GM23248 (cell line): ENCODE results near the gene PARP15. TPM values are rescaled to one million over a fixed set of nuclear protein-coding genes. Genes with fewer than 3 reads are reported as not detected.
A peak's percentile ranks its signal among the peaks of the same experiment; 100 is the strongest.

Experiments used
- DNase-seq: peaks from one replicate; pipeline ENCODE4 v3.0.0-alpha.2; 2015
- H2AFZ ChIP-seq: fragments of 200-600 bp; sonication (generic); 2 replicates; pipeline ENCODE4 v1.6.1; 2016; ENCODE audit warnings: antibody characterized with exemption
- H3F3A ChIP-seq: fragments of 200-600 bp; sonication (generic); 2 replicates; pipeline ENCODE4 v1.6.1; 2016; ENCODE audit warnings: mild to moderate bottlenecking, antibody characterized with exemption, mixed run types; ENCODE audit not compliant: insufficient read depth
- H3K27ac ChIP-seq: fragments of 200-600 bp; sonication (generic); 2 replicates; pipeline ENCODE4 v1.5.1; 2016; ENCODE audit warnings: mild to moderate bottlenecking
- H3K27me3 ChIP-seq: fragments of 200-600 bp; sonication (generic); replicated peaks from 2 replicates; pipeline ENCODE4 v1.6.1; 2016; ENCODE audit warnings: mild to moderate bottlenecking; ENCODE audit not compliant: insufficient read depth
- H3K36me3 ChIP-seq: fragments of 200-600 bp; sonication (generic); 2 replicates; pipeline ENCODE4 v1.6.1; 2016; ENCODE audit warnings: low read depth, mild to moderate bottlenecking
- H3K4me1 ChIP-seq: fragments of 200-600 bp; sonication (generic); 2 replicates; pipeline ENCODE4 v1.6.1; 2016; ENCODE audit warnings: mild to moderate bottlenecking; ENCODE audit not compliant: insufficient read depth
- H3K4me2 ChIP-seq: fragments of 200-600 bp; sonication (generic); one replicate; pipeline ENCODE4 v1.6.1; 2016; ENCODE audit warnings: mild to moderate bottlenecking; ENCODE audit not compliant: unreplicated experiment
- H3K4me3 ChIP-seq: fragments of 200-600 bp; sonication (generic); 2 replicates; pipeline ENCODE4 v1.5.1; 2016; ENCODE audit warnings: mild to moderate bottlenecking
- H3K79me2 ChIP-seq: fragments of 200-600 bp; sonication (generic); 2 replicates; pipeline ENCODE4 v1.6.1; 2016; ENCODE audit warnings: mild to moderate bottlenecking; ENCODE audit not compliant: insufficient read depth
- H3K9ac ChIP-seq: fragments of 200-600 bp; sonication (generic); 2 replicates; pipeline ENCODE4 v1.6.1; 2016; ENCODE audit warnings: mild to moderate bottlenecking
- H3K9me2 ChIP-seq: fragments of 200-600 bp; sonication (generic); 2 replicates; pipeline ENCODE4 v1.6.1; 2016; ENCODE audit warnings: mixed run types, mild to moderate bottlenecking, moderate library complexity; ENCODE audit not compliant: insufficient read depth
- H3K9me3 ChIP-seq: fragments of 200-600 bp; sonication (generic); one replicate; pipeline ENCODE4 v1.6.1; 2017; ENCODE audit warnings: low read depth
- H4K20me1 ChIP-seq: fragments of 200-600 bp; sonication (generic); 2 replicates; pipeline ENCODE4 v1.6.0; 2016; ENCODE audit not compliant: insufficient read depth
- EZH2 ChIP-seq: fragments of 200-600 bp; sonication (generic); IDR thresholded peaks from 2 replicates; pipeline ENCODE4 v1.6.1; 2018; ENCODE audit warnings: antibody characterized with exemption, mild to moderate bottlenecking; ENCODE audit not compliant: insufficient read depth, poor library complexity, severe bottlenecking
- EZH2phosphoT487 ChIP-seq: fragments of 200-600 bp; sonication (generic); IDR thresholded peaks from 2 replicates; pipeline ENCODE4 v1.6.1; 2018; ENCODE audit warnings: antibody characterized with exemption, moderate library complexity, mild to moderate bottlenecking, low read depth; ENCODE audit not compliant: insufficient read depth
- WGBS, 2 experiments: methylation state at CpG; one replicate each; pipeline ENCODE4 v1.1.6; 2015 to 2017; ENCODE audit warnings: low lambda C conversion rate in 2 of 2, low coverage in 1 of 2; ENCODE audit errors: missing lambda C conversion rate in 2 of 2; 5-methylcytosine and 5-hydroxymethylcytosine counted together
- in situ Hi-C: fragments of 300-500 bp; cut with MboI; formaldehyde crosslinking; loops from 2 replicates; pipeline ENCODE4 v1.15.0; 2020
- polyA plus RNA-seq: library from polyadenylated mRNA; unstranded; fragments of >200 nt; fragmentation: Nextera tagmentation; extraction: Ambion mirVana; gene quantifications from 2 replicates; pipeline ENCODE4 v1.2.1, GENCODE V29; 2016
- total RNA-seq: library from RNA; depleted of rRNA; stranded (reverse); fragments of >200 nt; shearing (Covaris generic); gene quantifications from 2 replicates; pipeline ENCODE4 v1.2.3, GENCODE V29; 2014

The PARP15 gene
- total and polyA plus RNA-seq, 2 experiments from 2014 or later = under 0.01 to 0.29 TPM

DNA sequence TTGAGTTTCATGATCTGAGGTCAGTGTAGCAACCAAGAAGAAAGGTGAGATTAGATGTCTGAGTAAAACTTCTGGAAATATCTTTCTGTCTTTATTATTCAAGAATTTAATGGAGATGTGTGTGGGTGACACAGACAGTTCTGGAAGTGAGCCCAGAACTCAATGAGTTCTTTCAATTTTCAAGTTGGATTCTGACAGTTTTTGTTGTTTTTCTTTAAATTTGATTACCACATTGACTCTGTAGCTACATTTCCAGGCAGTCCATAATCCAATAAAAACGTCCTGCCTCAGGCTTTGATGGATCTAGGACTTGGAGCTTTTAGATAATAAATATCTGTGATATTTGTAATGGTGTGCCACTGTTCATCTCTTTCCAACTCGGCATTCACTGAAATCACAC is 99.3 kb downstream of the PARP15 start:
- Histone ChIP-seq H3K9me2 (no peaks in the 10 kb centered on the region), H3K27me3 (no peaks in the 10 kb centered on the region), H3F3A (peaks cover 16% of the 10 kb centered on the region), H3K27ac (no peak overlapping the region), H2AFZ (no peak overlapping the region), H3K9me3 (no peaks in the 10 kb centered on the region), H3K79me2 (peaks cover 5% of the 10 kb centered on the region), H3K4me3 (no peak overlapping the region), H3K9ac (no peak overlapping the region), H3K4me2 (no peak overlapping the region), H3K36me3 (no peaks in the 10 kb centered on the region), H4K20me1 (no peaks in the 10 kb centered on the region), H3K4me1 (peaks cover 11% of the 10 kb centered on the region; the same call in 1 of the 2 replicates)
- in situ Hi-C loops = loop anchor here (25.0 kb wide), 1 partner anchor 214 kb away; no protein-coding TSS in a partner anchor
- DNase-seq = peak; percentile 43
- WGBS, 2 experiments = 63 to 66% methylated on average over 2 of the region's 2 CpGs
- TF ChIP-seq EZH2phosphoT487 (no peak), EZH2 (no peak)

DNA sequence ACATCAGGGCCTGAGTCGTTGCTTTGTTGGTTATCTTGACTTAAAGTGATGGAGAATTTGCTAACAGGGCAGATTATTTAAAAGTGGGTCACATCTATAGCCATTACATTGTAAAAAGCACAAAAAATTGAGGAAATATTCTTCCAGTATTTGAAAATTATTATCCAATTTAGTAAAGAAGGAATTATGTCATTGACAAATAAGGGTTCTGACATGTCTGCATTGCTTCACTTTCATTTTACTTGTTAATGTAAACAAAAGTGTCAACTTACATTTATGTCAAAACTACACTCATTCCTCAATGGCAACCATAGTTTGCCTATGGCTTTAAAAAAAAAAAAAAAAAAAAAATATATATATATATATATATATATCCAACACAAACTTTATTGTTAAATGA is 99.8 kb downstream of the PARP15 start:
- no peak overlapping the region for H3K9ac ChIP-seq
- no peaks in the 10 kb centered on the region for H3K9me3 ChIP-seq
- no peaks in the 10 kb centered on the region for H3K27me3 ChIP-seq
- H3K79me2 ChIP-seq = peaks cover 10% of the 10 kb centered on the region
- H3K4me3 ChIP-seq = no peak overlapping the region
- no peak for DNase-seq
- H3K4me2 ChIP-seq = no peak overlapping the region
- TF ChIP-seq EZH2phosphoT487 (no peak), EZH2 (no peak)
- 86 to 90% methylated on average over 1 of the region's 1 CpG for WGBS, 2 experiments
- no peaks in the 10 kb centered on the region for H3K36me3 ChIP-seq
- H3K27ac ChIP-seq = no peak overlapping the region
- H4K20me1 ChIP-seq = no peaks in the 10 kb centered on the region
- H3K9me2 ChIP-seq = no peaks in the 10 kb centered on the region
- peaks cover 11% of the 10 kb centered on the region; the same call in 1 of the 2 replicates for H3K4me1 ChIP-seq
- in situ Hi-C loops = loop anchor here (25.0 kb wide), 1 partner anchor 215 kb away; no protein-coding TSS in a partner anchor
- H2AFZ ChIP-seq = no peak overlapping the region
- H3F3A ChIP-seq = peaks cover 16% of the 10 kb centered on the region

DNA sequence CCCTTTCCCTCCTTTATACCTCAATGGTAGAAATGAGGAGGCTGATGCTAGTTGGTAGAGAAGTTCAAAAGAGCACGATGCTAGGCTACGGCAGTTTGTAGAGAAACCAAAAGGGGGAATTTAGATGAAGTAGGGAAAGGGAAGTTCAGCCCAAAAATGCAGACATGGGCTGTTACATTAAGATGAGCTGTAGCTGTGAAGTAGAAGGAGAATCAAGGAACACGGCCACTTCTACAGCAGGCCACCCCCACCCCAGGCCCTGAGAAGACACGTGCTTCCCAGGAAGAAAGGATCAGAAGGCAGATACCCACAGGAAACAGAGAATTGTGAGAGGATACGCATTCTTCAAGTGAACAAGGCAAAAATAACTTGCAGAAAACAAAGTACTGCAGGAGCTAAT is 101.1 kb downstream of the PARP15 start:
- Histone ChIP-seq H3K27me3 (no peaks in the 10 kb centered on the region), H4K20me1 (no peaks in the 10 kb centered on the region), H3K27ac (no peak overlapping the region), H2AFZ (peak overlapping the region; percentile 99), H3F3A (peaks cover 16% of the 10 kb centered on the region), H3K9ac (no peak overlapping the region), H3K9me3 (no peaks in the 10 kb centered on the region), H3K9me2 (no peaks in the 10 kb centered on the region), H3K36me3 (no peaks in the 10 kb centered on the region), H3K4me1 (peaks cover 11% of the 10 kb centered on the region; the same call in 1 of the 2 replicates), H3K79me2 (peaks cover 20% of the 10 kb centered on the region), H3K4me2 (no peak overlapping the region), H3K4me3 (no peak overlapping the region)
- TF ChIP-seq EZH2phosphoT487 (no peak), EZH2 (no peak)
- WGBS, 2 experiments = 92 to 95% methylated on average over 5 of the region's 5 CpGs
- DNase-seq = no peak
- in situ Hi-C loops = loop anchor here (25.0 kb wide), 1 partner anchor 216 kb away; no protein-coding TSS in a partner anchor

DNA sequence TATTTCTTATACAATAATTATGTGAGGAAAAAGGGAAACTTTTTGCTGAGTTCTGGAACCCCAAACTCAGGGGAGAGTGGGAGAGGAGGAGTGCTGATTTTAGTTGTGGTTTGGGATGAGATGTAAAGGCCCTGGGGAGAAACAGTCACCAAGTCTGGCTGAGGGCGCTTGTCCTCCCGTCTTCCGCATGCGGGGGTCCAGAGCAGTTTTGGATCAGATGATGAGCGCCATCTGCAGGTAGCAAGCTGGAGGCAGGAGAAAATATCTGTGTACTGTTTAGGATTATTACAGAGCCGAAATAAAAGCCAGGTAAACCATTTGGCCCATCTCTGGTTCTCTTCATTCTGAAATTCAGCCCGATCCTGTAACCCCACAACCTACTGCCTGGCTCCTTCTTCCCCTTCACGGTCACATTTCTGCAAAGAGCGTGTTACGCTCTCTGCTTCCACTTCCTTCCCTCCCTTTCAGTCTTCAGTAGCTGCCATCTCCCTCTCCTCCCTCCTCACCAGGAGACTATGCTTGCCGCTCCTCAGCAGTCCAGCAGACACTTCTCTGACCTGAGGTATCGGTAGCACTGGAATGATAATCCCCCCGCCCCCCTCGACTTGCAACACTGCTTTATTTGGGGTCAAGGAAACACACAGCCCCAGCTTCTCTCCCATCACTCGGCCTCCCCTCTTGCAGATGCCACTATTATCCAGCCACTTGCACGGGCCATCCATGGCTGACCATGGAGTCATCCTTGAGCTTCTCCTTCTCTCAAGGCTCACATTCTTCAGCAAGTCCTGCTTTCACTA is 101.8 kb downstream of the PARP15 start:
- no peaks in the 10 kb centered on the region for H3K27me3 ChIP-seq
- 2% methylated on average over 16 of the region's 16 CpGs for WGBS, 2 experiments
- H3K9me2 ChIP-seq = no peaks in the 10 kb centered on the region
- in situ Hi-C loops = loop anchor here (25.0 kb wide), 1 partner anchor 217 kb away; no protein-coding TSS in a partner anchor
- peak overlapping the region; percentile 44 for H3K27ac ChIP-seq
- TF ChIP-seq EZH2 = no peak
- TF ChIP-seq EZH2phosphoT487 = no peak
- H3K4me3 ChIP-seq = peak overlapping the region; percentile 78
- H3F3A ChIP-seq = peaks cover 16% of the 10 kb centered on the region
- no peaks in the 10 kb centered on the region for H3K36me3 ChIP-seq
- H3K79me2 ChIP-seq = peaks cover 20% of the 10 kb centered on the region
- peak overlapping the region; percentile 99 for H2AFZ ChIP-seq
- H3K4me2 ChIP-seq = peak overlapping the region; percentile 93
- H3K9me3 ChIP-seq = no peaks in the 10 kb centered on the region
- peak overlapping the region; percentile 86 for H3K9ac ChIP-seq
- peaks cover 11% of the 10 kb centered on the region; the same call in 1 of the 2 replicates for H3K4me1 ChIP-seq
- H4K20me1 ChIP-seq = no peaks in the 10 kb centered on the region
- DNase-seq = peak; percentile 90
